HL-60 (cell line): ENCODE results near the gene CEP128.

Source experiments
- DNase-seq, 2 experiments: peaks; one replicate each; pipeline ENCODE4 v3.0.0-alpha.2; 2010 to 2020; ENCODE audit warnings: low read depth in 1 of 2, low spot score in 1 of 2
- H3K27ac ChIP-seq: fragments of 250-450 bp; sonication (Bioruptor Pico); replicated peaks from 2 replicates; pipeline ENCODE4 v1.5.1; 2020; ENCODE audit warnings: mild to moderate bottlenecking, moderate library complexity
- H3K27me3 ChIP-seq: fragments of 250-450 bp; sonication (Bioruptor Pico); 2 replicates; pipeline ENCODE4 v1.5.1; 2021; ENCODE audit warnings: mild to moderate bottlenecking, moderate library complexity; ENCODE audit not compliant: insufficient read depth, poor library complexity, severe bottlenecking
- H3K4me3 ChIP-seq: replicated peaks from 2 replicates; pipeline ENCODE4 v1.5.1; 2011; ENCODE audit warnings: mild to moderate bottlenecking, control low read depth, low read length; ENCODE audit not compliant: insufficient read depth
- GABPA ChIP-seq: IDR thresholded peaks from 2 replicates; pipeline ENCODE4 v1.6.1; 2012; ENCODE audit warnings: low read depth
- POLR2AphosphoS5 ChIP-seq: IDR thresholded peaks from 2 replicates; pipeline ENCODE4 v1.6.1; 2012; ENCODE audit warnings: low read depth
- SPI1 ChIP-seq: IDR thresholded peaks from 2 replicates; pipeline ENCODE4 v1.6.1; 2012; ENCODE audit warnings: low read depth, mild to moderate bottlenecking, borderline replicate concordance
- TF ChIP-seq, protein P1 (sequence below): IDR thresholded peaks from one replicate; pipeline ENCODE4 v1.5.1; 2011; ENCODE audit warnings: low read length, control low read depth, inconsistent platforms; ENCODE audit not compliant: insufficient read depth
- TF ChIP-seq, protein P2 (sequence below): IDR thresholded peaks from 2 replicates; pipeline ENCODE4 v1.6.1; 2012; ENCODE audit warnings: low read depth; ENCODE audit not compliant: insufficient replicate concordance

Gene CEP128

DNA sequence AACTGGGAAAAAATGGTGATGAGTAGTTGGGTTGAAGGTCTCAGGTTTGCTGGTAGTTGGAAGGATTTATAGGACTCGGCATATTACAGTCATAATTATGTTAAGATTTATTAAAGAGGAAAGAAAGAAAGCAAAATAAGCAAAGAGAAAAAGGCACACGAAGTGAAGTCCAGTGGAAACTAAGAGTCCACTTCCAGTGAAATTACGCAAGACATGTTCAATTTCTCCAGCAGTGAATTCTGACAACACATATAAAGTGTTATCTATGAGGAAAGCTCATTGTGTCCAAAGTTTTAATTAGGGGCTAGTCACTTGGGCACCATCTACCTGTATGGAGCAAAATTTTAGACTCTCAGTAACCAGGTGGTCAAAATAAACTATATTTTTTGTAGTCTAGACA is 143.3 kb downstream of the CEP128 start:
- Histone ChIP-seq H3K27ac (no peak overlapping the region), H3K4me3 (no peak overlapping the region), H3K27me3 (no peaks in the 10 kb centered on the region)
- TF ChIP-seq POLR2AphosphoS5 (no peak), SPI1 (no peak), GABPA (no peak)
- TF ChIP-seq, protein P1, sequence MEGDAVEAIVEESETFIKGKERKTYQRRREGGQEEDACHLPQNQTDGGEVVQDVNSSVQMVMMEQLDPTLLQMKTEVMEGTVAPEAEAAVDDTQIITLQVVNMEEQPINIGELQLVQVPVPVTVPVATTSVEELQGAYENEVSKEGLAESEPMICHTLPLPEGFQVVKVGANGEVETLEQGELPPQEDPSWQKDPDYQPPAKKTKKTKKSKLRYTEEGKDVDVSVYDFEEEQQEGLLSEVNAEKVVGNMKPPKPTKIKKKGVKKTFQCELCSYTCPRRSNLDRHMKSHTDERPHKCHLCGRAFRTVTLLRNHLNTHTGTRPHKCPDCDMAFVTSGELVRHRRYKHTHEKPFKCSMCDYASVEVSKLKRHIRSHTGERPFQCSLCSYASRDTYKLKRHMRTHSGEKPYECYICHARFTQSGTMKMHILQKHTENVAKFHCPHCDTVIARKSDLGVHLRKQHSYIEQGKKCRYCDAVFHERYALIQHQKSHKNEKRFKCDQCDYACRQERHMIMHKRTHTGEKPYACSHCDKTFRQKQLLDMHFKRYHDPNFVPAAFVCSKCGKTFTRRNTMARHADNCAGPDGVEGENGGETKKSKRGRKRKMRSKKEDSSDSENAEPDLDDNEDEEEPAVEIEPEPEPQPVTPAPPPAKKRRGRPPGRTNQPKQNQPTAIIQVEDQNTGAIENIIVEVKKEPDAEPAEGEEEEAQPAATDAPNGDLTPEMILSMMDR, result no peak
- TF ChIP-seq, protein P2, sequence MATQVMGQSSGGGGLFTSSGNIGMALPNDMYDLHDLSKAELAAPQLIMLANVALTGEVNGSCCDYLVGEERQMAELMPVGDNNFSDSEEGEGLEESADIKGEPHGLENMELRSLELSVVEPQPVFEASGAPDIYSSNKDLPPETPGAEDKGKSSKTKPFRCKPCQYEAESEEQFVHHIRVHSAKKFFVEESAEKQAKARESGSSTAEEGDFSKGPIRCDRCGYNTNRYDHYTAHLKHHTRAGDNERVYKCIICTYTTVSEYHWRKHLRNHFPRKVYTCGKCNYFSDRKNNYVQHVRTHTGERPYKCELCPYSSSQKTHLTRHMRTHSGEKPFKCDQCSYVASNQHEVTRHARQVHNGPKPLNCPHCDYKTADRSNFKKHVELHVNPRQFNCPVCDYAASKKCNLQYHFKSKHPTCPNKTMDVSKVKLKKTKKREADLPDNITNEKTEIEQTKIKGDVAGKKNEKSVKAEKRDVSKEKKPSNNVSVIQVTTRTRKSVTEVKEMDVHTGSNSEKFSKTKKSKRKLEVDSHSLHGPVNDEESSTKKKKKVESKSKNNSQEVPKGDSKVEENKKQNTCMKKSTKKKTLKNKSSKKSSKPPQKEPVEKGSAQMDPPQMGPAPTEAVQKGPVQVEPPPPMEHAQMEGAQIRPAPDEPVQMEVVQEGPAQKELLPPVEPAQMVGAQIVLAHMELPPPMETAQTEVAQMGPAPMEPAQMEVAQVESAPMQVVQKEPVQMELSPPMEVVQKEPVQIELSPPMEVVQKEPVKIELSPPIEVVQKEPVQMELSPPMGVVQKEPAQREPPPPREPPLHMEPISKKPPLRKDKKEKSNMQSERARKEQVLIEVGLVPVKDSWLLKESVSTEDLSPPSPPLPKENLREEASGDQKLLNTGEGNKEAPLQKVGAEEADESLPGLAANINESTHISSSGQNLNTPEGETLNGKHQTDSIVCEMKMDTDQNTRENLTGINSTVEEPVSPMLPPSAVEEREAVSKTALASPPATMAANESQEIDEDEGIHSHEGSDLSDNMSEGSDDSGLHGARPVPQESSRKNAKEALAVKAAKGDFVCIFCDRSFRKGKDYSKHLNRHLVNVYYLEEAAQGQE, result no peak
- no peak for DNase-seq

DNA sequence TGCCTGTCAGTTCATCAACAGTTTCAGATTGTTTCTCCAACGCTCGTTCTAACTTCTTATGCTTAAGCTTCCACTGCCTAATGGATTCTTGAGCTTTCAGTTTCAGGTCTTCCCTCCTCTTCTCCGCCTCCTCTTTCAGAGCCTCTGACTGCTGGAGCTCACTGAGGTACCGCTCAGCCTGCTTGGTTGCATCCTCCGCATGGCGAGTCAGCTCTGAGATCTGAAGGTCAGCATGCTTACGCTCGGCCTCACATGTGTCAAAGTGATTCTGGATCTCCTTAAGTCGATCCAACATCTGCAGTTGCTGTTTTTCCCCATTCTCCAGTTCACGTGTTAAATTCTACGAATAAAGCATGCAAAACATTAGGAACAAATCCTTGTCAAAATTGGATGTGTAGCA is 148.8 kb downstream of the CEP128 start:
- DNase-seq, result no peak
- no peak overlapping the region for H3K4me3 ChIP-seq
- TF ChIP-seq, protein P2, result no peak
- no peak for TF ChIP-seq POLR2AphosphoS5
- no peak for TF ChIP-seq GABPA
- TF ChIP-seq SPI1, result no peak
- TF ChIP-seq, protein P1, result no peak
- H3K27ac ChIP-seq, result no peak overlapping the region
- H3K27me3 ChIP-seq, result no peaks in the 10 kb centered on the region

DNA sequence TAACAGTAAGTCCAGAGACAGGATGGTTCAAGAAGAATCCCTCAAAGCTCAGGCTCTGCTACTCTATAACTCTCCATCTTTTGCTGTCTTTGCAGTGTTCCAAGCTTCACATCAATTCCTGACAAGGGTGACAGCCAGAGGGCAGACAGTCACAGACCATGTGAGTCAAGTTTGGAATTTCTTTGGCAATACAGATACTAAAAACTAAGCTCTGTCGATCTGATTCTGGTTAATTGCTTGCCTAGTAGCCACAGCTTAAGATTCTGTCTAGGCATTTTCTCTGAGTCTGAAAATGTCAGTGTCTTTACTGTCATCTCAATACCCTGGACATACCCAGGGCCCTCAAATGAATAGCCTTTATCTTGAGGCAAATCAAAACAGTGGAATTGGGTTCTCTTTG is 153.7 kb downstream of the CEP128 start:
- Histone ChIP-seq H3K4me3 (no peak overlapping the region), H3K27me3 (no peaks in the 10 kb centered on the region), H3K27ac (no peak overlapping the region)
- DNase-seq, result no peak
- TF ChIP-seq POLR2AphosphoS5 (no peak), SPI1 (no peak), GABPA (no peak)
- TF ChIP-seq, protein P1, result no peak
- TF ChIP-seq, protein P2, result no peak
